Tibial nerve (tissue), 4 donors: ENCODE data around the gene AGPAT3.

Experiments
- CTCF ChIP-seq, 5 experiments: fragments of 200-600 bp in 3 of 5; fragments of 450-650 bp in 2 of 5; sonication (generic) in 3 of 5; IDR thresholded peaks; one replicate each; pipeline ENCODE4 v1.5.1; 2016 to 2019; ENCODE audit warnings: antibody characterized with exemption in 5 of 5, mild to moderate bottlenecking in 3 of 5, moderate library complexity in 2 of 5
- EP300 ChIP-seq, 2 donors: sonication (generic); formaldehyde crosslinking; IDR thresholded peaks; one replicate each; pipeline ENCODE4 v1.6.1; 2017; ENCODE audit warnings: antibody characterized with exemption in 2 of 2, mild to moderate bottlenecking in 1 of 2
- POLR2A ChIP-seq, 2 donors: fragments of 450-650 bp; IDR thresholded peaks; one replicate each; pipeline ENCODE4 v1.6.1; 2017; ENCODE audit warnings: antibody characterized with exemption in 2 of 2, mild to moderate bottlenecking in 2 of 2, moderate library complexity in 2 of 2

- TF ChIP-seq POLR2A (IDR thresholded peaks at IDR 0.05) (no peak), EP300 (IDR thresholded peaks at IDR 0.05) (no peak), CTCF (IDR thresholded peaks at IDR 0.05) (no peak)
Observed at GRCh38 chr21:43928222-43929125, 63.5 kb downstream of the AGPAT3 start.
